SU-DHL-6 (cell line): ENCODE data around the gene ZDHHC23.
A peak's percentile ranks its signal among the peaks of the same experiment; 100 is the strongest.

Experiments used
- H2AFZ ChIP-seq: fragments of 200-600 bp; sonication (generic); 2 replicates; pipeline ENCODE4 v1.6.1; 2014; ENCODE audit warnings: low read depth, mild to moderate bottlenecking, moderate library complexity, mixed read lengths, antibody characterized with exemption, low read length; ENCODE audit not compliant: severe bottlenecking
- H3F3A ChIP-seq: fragments of 200-600 bp; shearing (Covaris generic); 2 replicates; pipeline ENCODE4 v1.6.0; 2016; ENCODE audit warnings: antibody characterized with exemption, mild to moderate bottlenecking; ENCODE audit not compliant: insufficient read depth
- H3K27ac ChIP-seq: fragments of 200-600 bp; sonication (generic); 2 replicates; pipeline ENCODE4 v1.5.1; 2016; ENCODE audit warnings: low read depth, mild to moderate bottlenecking, low read length, moderate library complexity, mixed read lengths
- H3K27me3 ChIP-seq: fragments of 200-600 bp; sonication (generic), shearing (Covaris generic); 2 replicates; pipeline ENCODE4 v1.6.0; 2014; ENCODE audit warnings: mild to moderate bottlenecking, low read length
- H3K36me3 ChIP-seq: fragments of 200-600 bp; sonication (generic); 2 replicates; pipeline ENCODE4 v1.6.1; 2014; ENCODE audit warnings: mild to moderate bottlenecking, low read length, mixed read lengths
- H3K4me2 ChIP-seq: fragments of 300-600, 200-600 bp; shearing (Covaris generic), sonication (generic); 2 replicates; pipeline ENCODE4 v1.6.0; 2014; ENCODE audit warnings: low read length, low read depth, mild to moderate bottlenecking; ENCODE audit not compliant: poor library complexity, severe bottlenecking
- H3K4me3 ChIP-seq: fragments of 200-600 bp; sonication (generic); 2 replicates; pipeline ENCODE4 v1.5.1; 2014; ENCODE audit warnings: antibody characterized with exemption, low read length, mild to moderate bottlenecking, mixed read lengths; ENCODE audit not compliant: insufficient read depth, poor library complexity, severe bottlenecking
- H3K79me2 ChIP-seq: fragments of 200-600 bp; sonication (generic); 2 replicates; pipeline ENCODE4 v1.6.1; 2014; ENCODE audit warnings: mild to moderate bottlenecking, low read length, moderate library complexity; ENCODE audit not compliant: insufficient read depth
- H3K9ac ChIP-seq: fragments of 200-600 bp; sonication (generic); 2 replicates; pipeline ENCODE4 v1.7.0; 2014; ENCODE audit warnings: mild to moderate bottlenecking, low read length
- H3K9me2 ChIP-seq: fragments of 200-600 bp; sonication (generic); replicated peaks from 2 replicates; pipeline ENCODE4 v1.6.1; 2014; ENCODE audit warnings: low read length; ENCODE audit not compliant: insufficient read depth
- H3K9me3 ChIP-seq: fragments of 200-600 bp; sonication (generic); 2 replicates; pipeline ENCODE4 v1.6.1; 2014; ENCODE audit warnings: low read length, mixed read lengths; ENCODE audit not compliant: insufficient read depth
- H4K20me1 ChIP-seq: fragments of 200-600 bp; sonication (generic); 2 replicates; pipeline ENCODE4 v1.6.1; 2014; ENCODE audit warnings: low read depth, mild to moderate bottlenecking, antibody characterized with exemption, low read length, moderate library complexity, mixed read lengths
- EZH2phosphoT487 ChIP-seq: fragments of 200-600 bp; sonication (generic), shearing (Covaris generic); conservative IDR thresholded peaks from 2 replicates; pipeline ENCODE4 v1.6.1; 2018; ENCODE audit warnings: mild to moderate bottlenecking, antibody characterized with exemption, low read length, moderate library complexity, mixed read lengths
- TF ChIP-seq, protein P1 (sequence below): fragments of 200-600 bp; sonication (generic); IDR thresholded peaks from one replicate; pipeline ENCODE4 v1.5.1; 2017; ENCODE audit warnings: antibody characterized with exemption, mild to moderate bottlenecking, low read length, moderate library complexity; ENCODE audit not compliant: insufficient read depth, poor library complexity, severe bottlenecking

ZDHHC23 gene

DNA sequence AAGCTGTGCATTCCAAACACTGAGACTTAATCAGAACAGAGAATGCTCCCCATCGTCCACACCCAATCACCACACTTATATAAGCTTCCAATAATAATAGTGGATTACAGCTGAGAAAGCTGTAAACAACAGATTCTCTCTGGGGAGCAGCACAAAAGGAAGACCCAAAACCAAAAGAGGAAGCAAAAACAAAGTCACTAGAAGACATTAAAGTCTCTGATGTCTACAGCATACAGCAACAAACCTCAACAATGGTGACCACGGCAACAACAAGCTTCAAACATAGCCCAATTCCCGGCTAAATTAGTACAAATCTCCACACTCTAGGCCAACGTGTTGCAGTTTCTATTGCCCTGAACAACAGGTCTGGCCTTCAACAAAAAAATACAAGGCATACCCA lies 37.7 kb downstream of the ZDHHC23 start:
- H3K27ac ChIP-seq = no peak overlapping the region
- H3K9me3 ChIP-seq = no peaks in the 10 kb centered on the region
- no peaks in the 10 kb centered on the region for H3K27me3 ChIP-seq
- no peaks in the 10 kb centered on the region for H3K79me2 ChIP-seq
- H3F3A ChIP-seq = no peaks in the 10 kb centered on the region
- no peaks in the 10 kb centered on the region for H3K9me2 ChIP-seq
- H2AFZ ChIP-seq = no peak overlapping the region
- no peak for TF ChIP-seq EZH2phosphoT487
- TF ChIP-seq, protein P1, sequence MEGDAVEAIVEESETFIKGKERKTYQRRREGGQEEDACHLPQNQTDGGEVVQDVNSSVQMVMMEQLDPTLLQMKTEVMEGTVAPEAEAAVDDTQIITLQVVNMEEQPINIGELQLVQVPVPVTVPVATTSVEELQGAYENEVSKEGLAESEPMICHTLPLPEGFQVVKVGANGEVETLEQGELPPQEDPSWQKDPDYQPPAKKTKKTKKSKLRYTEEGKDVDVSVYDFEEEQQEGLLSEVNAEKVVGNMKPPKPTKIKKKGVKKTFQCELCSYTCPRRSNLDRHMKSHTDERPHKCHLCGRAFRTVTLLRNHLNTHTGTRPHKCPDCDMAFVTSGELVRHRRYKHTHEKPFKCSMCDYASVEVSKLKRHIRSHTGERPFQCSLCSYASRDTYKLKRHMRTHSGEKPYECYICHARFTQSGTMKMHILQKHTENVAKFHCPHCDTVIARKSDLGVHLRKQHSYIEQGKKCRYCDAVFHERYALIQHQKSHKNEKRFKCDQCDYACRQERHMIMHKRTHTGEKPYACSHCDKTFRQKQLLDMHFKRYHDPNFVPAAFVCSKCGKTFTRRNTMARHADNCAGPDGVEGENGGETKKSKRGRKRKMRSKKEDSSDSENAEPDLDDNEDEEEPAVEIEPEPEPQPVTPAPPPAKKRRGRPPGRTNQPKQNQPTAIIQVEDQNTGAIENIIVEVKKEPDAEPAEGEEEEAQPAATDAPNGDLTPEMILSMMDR = no peak
- H4K20me1 ChIP-seq = no peaks in the 10 kb centered on the region
- H3K4me2 ChIP-seq = peak overlapping the region; percentile 20
- H3K4me3 ChIP-seq = no peak overlapping the region
- no peaks in the 10 kb centered on the region for H3K36me3 ChIP-seq
- no peak overlapping the region for H3K9ac ChIP-seq

DNA sequence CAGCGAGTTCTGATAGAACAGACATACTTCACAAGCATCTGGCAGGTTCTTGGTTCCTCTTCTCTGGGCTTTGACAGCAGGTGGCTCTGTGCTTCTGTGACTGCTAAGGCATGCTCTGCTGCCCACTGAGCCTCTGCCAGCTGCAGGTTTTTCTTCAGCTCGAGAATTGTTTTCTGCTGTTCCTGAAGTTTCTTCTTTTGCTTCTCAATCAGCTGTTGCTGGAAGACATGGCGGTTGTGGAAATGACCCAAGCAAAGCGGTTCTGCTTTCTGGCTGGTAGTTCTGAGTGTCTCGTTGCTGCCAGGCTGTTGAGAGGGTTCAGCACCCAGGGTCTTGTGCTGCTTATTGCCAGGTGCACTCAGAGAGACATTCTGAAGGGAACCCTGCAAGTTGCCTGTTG lies 57.7 kb downstream of the ZDHHC23 start:
- TF ChIP-seq, protein P1 = peak; percentile 23
- TF ChIP-seq EZH2phosphoT487 = no peak
- Histone ChIP-seq H3K9me3 (no peaks in the 10 kb centered on the region), H3K27ac (peak overlapping the region; percentile 15), H3K9me2 (no peaks in the 10 kb centered on the region), H3K79me2 (no peaks in the 10 kb centered on the region), H3K4me2 (peak overlapping the region; percentile 46), H2AFZ (peak overlapping the region; percentile 3), H3K36me3 (no peaks in the 10 kb centered on the region), H4K20me1 (no peaks in the 10 kb centered on the region), H3K9ac (peak overlapping the region; percentile 11; the same call in 1 of the 2 replicates), H3K27me3 (no peaks in the 10 kb centered on the region), H3K4me3 (no peak overlapping the region), H3F3A (no peaks in the 10 kb centered on the region)

DNA sequence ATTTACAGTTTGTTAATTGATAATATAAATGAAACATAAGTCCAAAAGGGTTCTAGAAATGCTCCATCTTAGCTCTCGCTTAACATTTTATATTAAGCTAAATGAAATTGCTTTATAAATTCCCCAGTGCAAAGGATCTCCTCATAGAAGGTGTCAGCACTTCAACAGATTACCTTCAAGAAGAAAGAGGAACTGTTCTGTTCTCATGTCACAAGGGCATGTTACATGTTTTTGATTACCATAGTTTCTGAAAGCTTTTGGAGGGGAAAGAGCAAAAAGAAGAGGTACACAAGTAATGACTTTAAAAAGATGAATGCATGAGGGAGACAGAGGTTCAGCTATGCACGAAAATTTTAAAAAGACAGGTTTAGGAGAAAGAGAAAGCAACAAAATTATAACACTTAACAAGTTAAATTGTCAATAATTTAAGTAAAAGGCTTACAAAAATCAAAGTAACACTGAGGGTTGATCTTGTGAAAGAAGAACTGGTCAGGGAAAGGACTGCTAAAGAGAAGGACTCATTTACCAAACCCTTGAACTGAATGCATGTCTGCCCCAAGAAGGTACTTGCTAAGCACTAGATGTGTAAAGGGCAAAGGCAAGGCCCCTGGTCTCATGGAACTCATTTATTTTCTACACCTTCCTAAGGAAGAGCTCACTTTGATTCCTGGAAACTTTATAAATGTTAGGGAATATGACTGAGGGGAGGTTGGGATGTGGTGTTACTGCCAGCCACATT lies 63.4 kb downstream of the ZDHHC23 start:
- H3K9me2 ChIP-seq = no peaks in the 10 kb centered on the region
- H3K27ac ChIP-seq = no peak overlapping the region
- TF ChIP-seq, protein P1 = no peak
- TF ChIP-seq EZH2phosphoT487 = no peak
- H3K4me3 ChIP-seq = no peak overlapping the region
- H3K9ac ChIP-seq = no peak overlapping the region
- no peaks in the 10 kb centered on the region for H3K36me3 ChIP-seq
- H3K9me3 ChIP-seq = no peaks in the 10 kb centered on the region
- H3K79me2 ChIP-seq = no peaks in the 10 kb centered on the region
- no peaks in the 10 kb centered on the region for H3F3A ChIP-seq
- no peaks in the 10 kb centered on the region for H3K27me3 ChIP-seq
- no peak overlapping the region for H2AFZ ChIP-seq
- no peak overlapping the region for H3K4me2 ChIP-seq
- no peaks in the 10 kb centered on the region for H4K20me1 ChIP-seq
